D721Med (cell line): ENCODE measurements around the gene PNPLA7.
"Not testable (repeated sequence)": the region's sequence is repeated elsewhere in the genome, so short reads cannot be mapped to it uniquely, and the experiment has no call there.

Source experiments
- DNase-seq: peaks from one replicate; pipeline ENCODE4 v3.0.0; 2011; ENCODE audit warnings: low spot score; ENCODE audit not compliant: insufficient read length
- FAIRE-seq: peaks from 2 replicates; lab custom pipeline; 2011; peaks lifted over from hg19 to GRCh38; lab: Jason Lieb, UNC
- TF ChIP-seq, protein P1 (sequence below): IDR thresholded peaks from 2 replicates; pipeline ENCODE4 v1.5.1; 2012; ENCODE audit warnings: mild to moderate bottlenecking, control low read depth; ENCODE audit not compliant: insufficient read depth; ENCODE audit errors: missing control alignments

PNPLA7 gene

DNA sequence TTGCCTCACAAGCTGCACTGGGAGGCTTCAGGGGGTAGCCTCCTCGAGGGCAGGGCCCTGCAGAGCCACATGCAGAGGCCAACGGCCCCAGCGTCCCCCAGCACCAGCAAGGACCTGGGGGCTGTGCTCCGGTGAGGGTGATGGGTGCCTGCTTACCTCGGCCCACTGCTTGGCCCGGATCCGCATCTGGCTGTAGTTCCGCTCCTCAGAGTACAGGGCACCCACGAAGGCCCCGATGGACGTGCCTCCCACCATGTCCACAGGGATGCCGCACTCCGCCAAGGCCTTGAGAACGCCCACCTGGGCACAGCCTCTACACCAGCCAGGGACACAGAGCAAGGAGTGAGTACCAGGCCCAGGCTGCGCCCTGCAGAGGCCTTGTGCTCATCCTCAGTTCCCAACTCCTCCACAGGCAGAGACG, 83.0 kb downstream of the PNPLA7 start:
- DNase-seq (no peak), FAIRE-seq (no peak)
- TF ChIP-seq, protein P1, sequence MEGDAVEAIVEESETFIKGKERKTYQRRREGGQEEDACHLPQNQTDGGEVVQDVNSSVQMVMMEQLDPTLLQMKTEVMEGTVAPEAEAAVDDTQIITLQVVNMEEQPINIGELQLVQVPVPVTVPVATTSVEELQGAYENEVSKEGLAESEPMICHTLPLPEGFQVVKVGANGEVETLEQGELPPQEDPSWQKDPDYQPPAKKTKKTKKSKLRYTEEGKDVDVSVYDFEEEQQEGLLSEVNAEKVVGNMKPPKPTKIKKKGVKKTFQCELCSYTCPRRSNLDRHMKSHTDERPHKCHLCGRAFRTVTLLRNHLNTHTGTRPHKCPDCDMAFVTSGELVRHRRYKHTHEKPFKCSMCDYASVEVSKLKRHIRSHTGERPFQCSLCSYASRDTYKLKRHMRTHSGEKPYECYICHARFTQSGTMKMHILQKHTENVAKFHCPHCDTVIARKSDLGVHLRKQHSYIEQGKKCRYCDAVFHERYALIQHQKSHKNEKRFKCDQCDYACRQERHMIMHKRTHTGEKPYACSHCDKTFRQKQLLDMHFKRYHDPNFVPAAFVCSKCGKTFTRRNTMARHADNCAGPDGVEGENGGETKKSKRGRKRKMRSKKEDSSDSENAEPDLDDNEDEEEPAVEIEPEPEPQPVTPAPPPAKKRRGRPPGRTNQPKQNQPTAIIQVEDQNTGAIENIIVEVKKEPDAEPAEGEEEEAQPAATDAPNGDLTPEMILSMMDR, result no peak

DNA sequence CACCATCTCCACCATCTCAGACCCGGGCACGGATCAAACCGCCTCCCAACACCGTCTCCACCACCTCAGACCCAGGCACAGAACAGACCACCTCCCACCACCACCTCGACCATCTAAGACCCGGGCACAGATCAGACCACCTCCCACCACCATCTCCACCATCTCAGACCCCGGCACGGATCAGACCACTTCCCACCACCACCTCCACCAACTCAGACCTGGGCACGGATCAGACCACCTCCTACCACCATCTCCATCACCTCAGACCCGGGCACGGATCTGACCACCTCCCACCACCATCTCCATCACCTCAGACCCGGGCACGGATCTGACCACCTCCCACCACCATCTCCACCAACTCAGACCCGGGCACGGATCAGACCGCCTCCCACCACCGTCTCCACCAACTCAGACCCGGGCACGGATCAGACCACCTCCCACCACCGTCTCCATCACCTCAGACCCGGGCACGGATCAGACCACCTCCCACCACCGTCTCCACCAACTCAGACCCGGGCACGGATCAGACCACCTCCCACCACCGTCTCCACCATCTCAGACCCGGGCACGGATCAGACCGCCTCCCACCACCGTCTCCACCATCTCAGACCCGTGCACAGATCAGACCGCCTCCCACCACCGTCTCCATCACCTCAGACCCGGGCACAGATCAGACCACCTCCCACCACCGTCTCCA, 83.7 kb downstream of the PNPLA7 start:
- not testable (repeated sequence) for DNase-seq, FAIRE-seq

DNA sequence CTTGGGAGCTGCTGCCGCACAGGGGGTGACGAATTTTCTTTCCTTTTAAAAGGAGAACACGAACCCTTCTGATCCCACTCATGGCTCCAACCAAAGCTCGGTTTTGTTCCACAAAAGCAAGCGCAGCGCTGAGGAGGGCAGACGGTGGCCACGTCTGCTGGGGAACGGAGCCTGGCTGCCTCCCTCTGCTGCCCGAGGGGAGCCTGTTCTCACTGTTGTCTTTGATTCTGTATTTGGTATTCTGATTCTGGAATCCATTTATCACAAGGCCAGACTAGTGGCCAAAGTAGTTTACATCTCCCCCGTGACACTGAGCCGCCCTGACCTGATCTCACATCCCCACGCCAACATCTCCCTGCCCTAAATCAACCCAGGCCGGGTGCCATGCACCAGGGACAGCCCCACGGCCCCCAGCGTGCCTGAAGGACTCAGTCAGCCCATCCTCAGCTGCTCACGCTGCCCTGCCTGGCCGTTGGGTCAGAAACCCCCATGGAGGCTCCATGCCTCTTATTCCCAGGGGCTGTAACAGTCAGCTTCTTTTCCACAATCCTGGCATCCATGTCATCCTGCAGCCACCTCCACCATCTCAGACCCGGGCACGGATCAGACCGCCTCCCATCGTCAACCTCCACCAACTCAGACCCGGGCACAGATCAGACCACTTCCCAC, 84.3 kb downstream of the PNPLA7 start:
- no peak for FAIRE-seq
- no peak for DNase-seq
- TF ChIP-seq, protein P1, result no peak

DNA sequence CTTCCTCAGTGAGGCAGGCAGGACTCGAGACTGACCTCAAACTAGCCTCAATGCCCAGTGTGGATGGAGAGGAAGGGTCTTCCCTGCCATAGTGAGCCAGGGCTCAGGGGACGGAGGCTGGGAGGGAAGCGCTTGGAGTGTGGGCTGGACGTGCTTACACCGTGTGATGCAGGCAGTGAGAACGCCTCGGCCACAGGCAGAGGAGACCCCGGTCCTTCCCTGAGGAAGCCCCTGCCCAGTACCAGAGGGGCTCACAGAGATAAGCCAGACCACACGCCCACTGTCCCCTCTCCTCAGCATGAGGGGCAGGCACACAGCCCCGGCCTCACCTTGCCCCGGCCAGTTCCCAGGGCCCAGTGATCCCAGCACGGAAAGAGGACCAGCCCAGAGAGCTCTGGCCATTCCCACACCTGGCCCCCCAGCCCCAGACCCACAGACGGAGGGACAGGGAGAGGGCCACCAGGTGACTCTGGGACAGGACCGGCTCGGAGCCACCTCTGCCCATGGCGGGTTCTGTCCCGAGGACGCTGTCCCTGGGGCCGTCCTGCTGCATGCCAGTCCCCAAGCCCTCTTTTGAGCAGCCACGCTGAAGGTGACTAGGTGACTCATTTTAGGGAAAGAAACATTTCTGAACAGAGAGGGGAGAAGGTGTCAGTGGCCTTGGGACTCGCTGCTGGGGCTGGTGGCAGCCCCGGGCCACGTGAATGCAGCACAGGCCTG, 85.0 kb downstream of the PNPLA7 start:
- no peak for DNase-seq
- FAIRE-seq, result no peak
- TF ChIP-seq, protein P1, result no peak

DNA sequence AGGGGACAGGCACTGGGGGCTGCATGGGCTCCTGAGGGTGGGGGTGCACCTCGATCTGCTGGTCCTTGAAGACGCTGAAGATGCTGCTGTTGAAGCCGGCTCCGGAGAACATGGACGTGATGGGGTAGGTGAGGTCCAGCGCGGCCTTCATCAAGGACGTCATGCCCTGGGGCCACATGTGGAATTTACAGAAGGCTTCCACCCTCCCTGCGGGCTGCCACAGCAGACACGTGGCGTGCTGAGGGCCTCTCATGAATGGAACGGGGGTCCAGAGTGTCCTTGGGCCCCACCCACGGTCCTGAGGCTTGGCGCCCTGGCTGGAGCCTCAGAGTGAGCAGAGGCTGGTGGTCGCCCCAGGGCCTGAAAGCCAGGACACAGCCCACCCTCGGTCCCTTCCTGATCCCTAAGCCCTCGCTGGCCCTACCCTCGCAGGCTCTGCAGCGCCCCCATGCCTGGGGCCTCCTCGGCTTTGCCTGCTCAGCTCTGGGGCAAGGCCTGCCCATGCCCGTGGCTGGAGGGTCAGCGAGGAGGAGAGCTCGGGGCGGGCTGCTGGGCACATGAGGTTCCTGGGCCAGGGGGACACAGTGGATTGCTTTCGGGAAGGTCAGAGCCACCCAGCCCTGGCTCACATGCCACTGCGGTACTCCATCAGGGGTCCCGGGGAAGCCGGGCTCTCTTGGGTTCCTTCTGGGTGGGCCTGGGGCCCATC, 85.8 kb downstream of the PNPLA7 start:
- FAIRE-seq (no peak), DNase-seq (no peak)
- TF ChIP-seq, protein P1, result no peak

DNA sequence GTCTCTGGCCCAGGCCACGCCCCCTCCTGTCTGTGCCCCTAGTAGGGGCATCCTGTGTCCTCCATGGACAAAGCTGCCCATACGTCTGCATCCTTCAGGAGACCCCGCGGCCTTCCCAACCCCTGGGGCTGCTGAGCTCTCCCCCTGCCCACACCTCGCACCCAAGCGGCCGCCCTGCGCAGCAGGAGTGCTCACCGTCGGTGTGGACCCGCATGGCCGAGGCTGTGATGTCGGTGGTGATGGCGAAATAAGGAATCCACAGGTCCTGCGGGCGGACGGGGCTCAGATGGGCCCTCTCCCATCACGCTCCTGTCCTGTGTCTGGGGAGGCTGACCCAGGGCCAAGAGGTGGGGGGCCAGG, 86.3 kb downstream of the PNPLA7 start:
- FAIRE-seq (no peak), DNase-seq (no peak)
- TF ChIP-seq, protein P1, result no peak
